Measurements from ENCODE around the gene ZBTB42. TPM values are rescaled to one million over a fixed set of nuclear protein-coding genes. Genes with fewer than 3 reads are reported as not detected.

The ZBTB42 gene
- total RNA-seq, 1 donor from 2014 or later: 6.9 TPM

- peaks cover 5% of the 10 kb centered on the region for H3K36me3 Mint-ChIP-seq (ENCODE audit: low read depth, unreplicated experiment)
- Histone ChIP-seq H3K27me3 (ENCODE audit: insufficient read depth, low read length) (no peaks in the 10 kb centered on the region), H4K20me1 (ENCODE audit: insufficient read depth, low read length) (peaks cover 99% of the 10 kb centered on the region), H3K79me2 (ENCODE audit: insufficient read depth, low read length) (peaks cover 98% of the 10 kb centered on the region), H3K36me3 (ENCODE audit: insufficient read depth, low read length) (no peaks in the 10 kb centered on the region), H3K27ac (ENCODE audit: low read depth, low read length) (no peak overlapping the region), H3K4me2 (ENCODE audit: low read length) (no peak overlapping the region), H2AFZ (ENCODE audit: low read depth, low read length) (no peak overlapping the region), H3K9ac (ENCODE audit: low read length) (no peak overlapping the region), H3K9me3 (ENCODE audit: insufficient read depth, low read depth, low read length) (no peaks in the 10 kb centered on the region), H3K4me1 (ENCODE audit: insufficient read depth, low read length) (no peaks in the 10 kb centered on the region), H3K4me3 (ENCODE audit: insufficient read depth, low read depth, low read length) (no peak overlapping the region)
- FAIRE-seq: no peak
- no peak for DNase-seq (ENCODE audit: low read depth)
- peaks cover 5% of the 10 kb centered on the region for H3K4me1 Mint-ChIP-seq (ENCODE audit: low read depth, unreplicated experiment)
- H3K27me3 Mint-ChIP-seq (ENCODE audit: low read depth, unreplicated experiment): no peaks in the 10 kb centered on the region
- no peaks in the 10 kb centered on the region for H3K9me3 Mint-ChIP-seq (ENCODE audit: unreplicated experiment)
- TF ChIP-seq EZH2 (IDR thresholded peaks at IDR 0.05; ENCODE audit: insufficient read depth, low read length) (no peak), CTCF (IDR thresholded peaks at IDR 0.05; ENCODE audit: insufficient read depth, low read depth, low read length) (no peak)
- H3K27ac Mint-ChIP-seq (ENCODE audit: unreplicated experiment): no peak overlapping the region
- no peak overlapping the region for H3K4me3 Mint-ChIP-seq (ENCODE audit: unreplicated experiment)
Observed at GRCh38 chr14:104788161-104788818, 12.6 kb upstream of the ZBTB42 start.

- Histone ChIP-seq H4K20me1 (ENCODE audit: insufficient read depth, low read length) (peaks cover 100% of the 10 kb centered on the region), H2AFZ (ENCODE audit: low read depth, low read length) (no peak overlapping the region), H3K9me3 (ENCODE audit: insufficient read depth, low read depth, low read length) (no peaks in the 10 kb centered on the region), H3K4me2 (ENCODE audit: low read length) (no peak overlapping the region), H3K79me2 (ENCODE audit: insufficient read depth, low read length) (peaks cover 98% of the 10 kb centered on the region), H3K36me3 (ENCODE audit: insufficient read depth, low read length) (no peaks in the 10 kb centered on the region), H3K27me3 (ENCODE audit: insufficient read depth, low read length) (no peaks in the 10 kb centered on the region), H3K4me1 (ENCODE audit: insufficient read depth, low read length) (peaks cover 8% of the 10 kb centered on the region), H3K27ac (ENCODE audit: low read depth, low read length) (no peak overlapping the region), H3K4me3 (ENCODE audit: insufficient read depth, low read depth, low read length) (no peak overlapping the region), H3K9ac (ENCODE audit: low read length) (no peak overlapping the region)
- no peak overlapping the region for H3K4me3 Mint-ChIP-seq (ENCODE audit: unreplicated experiment)
- no peak overlapping the region for H3K27ac Mint-ChIP-seq (ENCODE audit: unreplicated experiment)
- no peak for DNase-seq (ENCODE audit: low read depth)
- TF ChIP-seq EZH2 (IDR thresholded peaks at IDR 0.05; ENCODE audit: insufficient read depth, low read length): no peak
- TF ChIP-seq CTCF (IDR thresholded peaks at IDR 0.05; ENCODE audit: insufficient read depth, low read depth, low read length): no peak
- no peak for FAIRE-seq
- no peaks in the 10 kb centered on the region for H3K9me3 Mint-ChIP-seq (ENCODE audit: unreplicated experiment)
- H3K27me3 Mint-ChIP-seq (ENCODE audit: low read depth, unreplicated experiment): no peaks in the 10 kb centered on the region
- peaks cover 12% of the 10 kb centered on the region for H3K4me1 Mint-ChIP-seq (ENCODE audit: low read depth, unreplicated experiment)
- peaks cover 5% of the 10 kb centered on the region for H3K36me3 Mint-ChIP-seq (ENCODE audit: low read depth, unreplicated experiment)
Observed at GRCh38 chr14:104788873-104789663, 11.8 kb upstream of the ZBTB42 start.

All from astrocyte (in vitro differentiated cells and primary cell).